ENCODE measurements around the gene OGFOD3.

Gene OGFOD3

DNA sequence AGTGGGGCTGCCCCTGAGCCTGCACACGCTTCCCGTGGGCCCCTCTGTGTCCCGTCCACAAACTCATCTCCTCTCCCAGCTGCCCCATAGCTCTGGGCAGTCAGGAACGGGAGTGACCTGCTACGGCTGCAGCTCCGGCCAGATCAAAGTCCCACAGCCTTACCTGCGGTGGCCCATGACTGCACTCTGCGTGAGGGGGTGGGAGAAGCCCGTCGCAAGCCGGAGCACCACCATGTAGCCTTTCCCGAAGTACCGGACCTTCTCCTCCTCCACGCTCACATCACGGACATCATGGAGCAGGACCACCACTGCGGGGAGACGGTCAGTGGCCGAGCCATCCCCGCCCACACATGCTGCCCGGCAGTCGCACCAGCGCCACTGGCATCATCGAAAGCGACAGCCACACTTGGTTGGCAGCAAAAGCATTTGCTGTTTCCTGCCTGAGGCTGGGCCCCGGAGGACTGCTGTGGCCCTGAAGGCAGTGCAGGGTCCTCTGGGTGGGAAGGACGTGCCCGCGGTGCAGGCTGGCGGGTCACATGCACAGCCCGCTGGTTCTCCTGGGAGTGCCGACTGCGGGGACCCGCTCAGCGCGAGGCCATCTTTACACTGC is 26.0 kb upstream of the OGFOD3 start:
- DNase-seq (ENCODE audit: extremely low spot score) = no peak
- CTCF ChIA-PET = no interaction called here
- TF ChIP-seq FOXA1 (IDR thresholded peaks at IDR 0.05) (no peak), FOXK2 (IDR thresholded peaks at IDR 0.05) (no peak), ELF4 (IDR thresholded peaks at IDR 0.05) (no peak), CTBP1 (IDR thresholded peaks at IDR 0.05; ENCODE audit: borderline replicate concordance) (no peak), HDGF (IDR thresholded peaks at IDR 0.05; ENCODE audit: borderline replicate concordance) (no peak), SUZ12 (IDR thresholded peaks at IDR 0.05) (no peak), L3MBTL2 (conservative IDR thresholded peaks at IDR 0.05) (no peak), ZNF384 (IDR thresholded peaks at IDR 0.05) (no peak), NFRKB (IDR thresholded peaks at IDR 0.05) (no peak), FOXM1 (IDR thresholded peaks at IDR 0.05; ENCODE audit: borderline replicate concordance) (no peak), SP1 (IDR thresholded peaks at IDR 0.05) (no peak), BHLHE40 (IDR thresholded peaks at IDR 0.05; ENCODE audit: borderline replicate concordance) (no peak), TARDBP (IDR thresholded peaks at IDR 0.05) (no peak)
- TF ChIP-seq, protein P1, sequence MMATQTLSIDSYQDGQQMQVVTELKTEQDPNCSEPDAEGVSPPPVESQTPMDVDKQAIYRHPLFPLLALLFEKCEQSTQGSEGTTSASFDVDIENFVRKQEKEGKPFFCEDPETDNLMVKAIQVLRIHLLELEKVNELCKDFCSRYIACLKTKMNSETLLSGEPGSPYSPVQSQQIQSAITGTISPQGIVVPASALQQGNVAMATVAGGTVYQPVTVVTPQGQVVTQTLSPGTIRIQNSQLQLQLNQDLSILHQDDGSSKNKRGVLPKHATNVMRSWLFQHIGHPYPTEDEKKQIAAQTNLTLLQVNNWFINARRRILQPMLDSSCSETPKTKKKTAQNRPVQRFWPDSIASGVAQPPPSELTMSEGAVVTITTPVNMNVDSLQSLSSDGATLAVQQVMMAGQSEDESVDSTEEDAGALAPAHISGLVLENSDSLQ (IDR thresholded peaks at IDR 0.05) = no peak
- POLR2A ChIA-PET = no interaction called here

DNA sequence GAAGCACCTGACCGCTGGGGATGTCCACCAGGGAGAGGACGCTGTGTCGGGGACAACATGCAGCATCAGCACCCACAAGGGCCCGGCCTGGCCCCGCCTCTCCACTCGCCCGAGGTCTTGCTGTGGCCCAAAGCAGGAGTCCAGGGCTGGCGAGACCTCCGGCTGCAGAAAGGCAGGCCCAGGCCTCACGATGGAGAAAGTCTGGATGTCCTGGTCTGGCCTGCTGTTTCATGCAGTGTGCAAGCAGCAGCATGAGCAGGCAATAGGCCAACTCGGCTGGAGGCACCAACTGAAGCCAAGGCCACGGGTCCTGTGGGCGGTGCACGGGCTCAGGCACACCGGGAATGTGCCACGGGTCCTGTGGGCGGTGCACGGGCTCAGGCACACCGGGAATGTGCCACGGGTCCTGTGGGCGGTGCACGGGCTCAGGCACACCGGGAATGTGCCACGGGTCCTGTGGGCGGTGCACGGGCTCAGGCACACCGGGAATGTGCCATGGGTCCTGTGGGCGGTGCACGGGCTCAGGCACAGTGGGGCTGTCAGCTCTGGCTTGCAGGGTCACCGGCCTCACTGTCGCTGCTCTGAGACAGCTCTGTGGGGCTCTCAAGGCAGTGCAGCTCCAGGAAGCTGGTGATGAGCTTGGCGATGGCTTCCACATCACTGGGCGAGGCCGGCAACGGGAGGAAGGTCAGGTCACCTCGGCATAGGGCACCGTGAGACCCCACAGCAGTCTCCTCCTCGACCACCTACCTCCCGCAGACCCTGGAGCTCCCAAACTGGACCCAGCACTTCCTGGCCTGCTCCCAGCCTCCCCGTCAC is 25.3 kb upstream of the OGFOD3 start:
- DNase-seq (ENCODE audit: extremely low spot score) = no peak
- ChIA-PET CTCF (no interaction called here), POLR2A (no interaction called here)
- TF ChIP-seq HDGF (IDR thresholded peaks at IDR 0.05; ENCODE audit: borderline replicate concordance) (no peak), FOXA1 (IDR thresholded peaks at IDR 0.05) (no peak), L3MBTL2 (conservative IDR thresholded peaks at IDR 0.05) (no peak), SP1 (IDR thresholded peaks at IDR 0.05) (no peak), ARNT (IDR thresholded peaks at IDR 0.05) (no peak), ZNF384 (IDR thresholded peaks at IDR 0.05) (no peak), TARDBP (IDR thresholded peaks at IDR 0.05) (no peak), SUZ12 (IDR thresholded peaks at IDR 0.05) (no peak), CTBP1 (IDR thresholded peaks at IDR 0.05; ENCODE audit: borderline replicate concordance) (no peak), ELF4 (IDR thresholded peaks at IDR 0.05) (no peak), NFRKB (IDR thresholded peaks at IDR 0.05) (no peak), FOXK2 (IDR thresholded peaks at IDR 0.05) (no peak)

DNA sequence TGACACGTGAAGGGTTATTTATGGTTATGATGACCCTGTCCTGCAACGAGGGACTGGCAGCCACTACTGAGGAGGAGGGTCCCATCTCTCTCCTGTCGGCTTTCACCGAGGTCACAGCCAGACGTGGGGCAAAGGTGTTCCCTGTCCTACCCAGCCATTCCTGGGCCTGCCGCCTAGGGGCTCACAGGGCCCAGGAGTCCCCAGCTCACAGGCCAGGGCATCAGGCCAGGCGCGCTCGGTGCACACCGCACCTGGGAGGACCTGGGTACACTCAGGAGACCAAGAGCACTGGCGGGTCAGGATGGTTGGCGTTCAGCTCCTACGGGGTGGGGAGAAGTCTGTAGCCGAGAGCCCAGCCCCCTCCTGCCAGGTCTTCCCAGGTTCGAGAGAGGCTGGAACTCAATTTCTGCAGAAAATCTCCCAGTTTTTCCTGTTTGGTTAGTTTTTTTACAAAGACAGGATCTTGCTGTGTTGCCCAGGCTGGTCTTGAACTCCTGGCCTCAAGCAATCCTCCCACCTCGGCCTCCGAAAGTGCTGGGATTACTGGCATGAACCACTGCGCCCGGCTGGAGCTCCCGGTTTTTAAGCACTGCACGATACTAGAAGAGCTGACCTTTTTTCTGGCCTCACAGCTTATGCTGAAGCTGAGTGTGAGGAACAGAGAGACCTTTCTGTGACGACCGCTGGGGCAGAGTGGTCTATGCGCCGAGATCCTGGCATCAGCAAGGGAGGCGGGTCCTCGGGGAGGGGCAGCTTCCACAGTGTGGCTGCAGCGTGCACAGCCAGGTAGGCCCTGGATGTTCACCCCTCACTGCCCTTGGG is 24.5 kb upstream of the OGFOD3 start:
- ChIA-PET POLR2A (no interaction called here), CTCF (no interaction called here)
- no peak for TF ChIP-seq NFRKB (IDR thresholded peaks at IDR 0.05)
- TF ChIP-seq BHLHE40 (IDR thresholded peaks at IDR 0.05; ENCODE audit: borderline replicate concordance) = no peak
- TF ChIP-seq, protein P1 (IDR thresholded peaks at IDR 0.05) = no peak
- TF ChIP-seq ELF4 (IDR thresholded peaks at IDR 0.05) = no peak
- DNase-seq (ENCODE audit: extremely low spot score) = no peak

DNA sequence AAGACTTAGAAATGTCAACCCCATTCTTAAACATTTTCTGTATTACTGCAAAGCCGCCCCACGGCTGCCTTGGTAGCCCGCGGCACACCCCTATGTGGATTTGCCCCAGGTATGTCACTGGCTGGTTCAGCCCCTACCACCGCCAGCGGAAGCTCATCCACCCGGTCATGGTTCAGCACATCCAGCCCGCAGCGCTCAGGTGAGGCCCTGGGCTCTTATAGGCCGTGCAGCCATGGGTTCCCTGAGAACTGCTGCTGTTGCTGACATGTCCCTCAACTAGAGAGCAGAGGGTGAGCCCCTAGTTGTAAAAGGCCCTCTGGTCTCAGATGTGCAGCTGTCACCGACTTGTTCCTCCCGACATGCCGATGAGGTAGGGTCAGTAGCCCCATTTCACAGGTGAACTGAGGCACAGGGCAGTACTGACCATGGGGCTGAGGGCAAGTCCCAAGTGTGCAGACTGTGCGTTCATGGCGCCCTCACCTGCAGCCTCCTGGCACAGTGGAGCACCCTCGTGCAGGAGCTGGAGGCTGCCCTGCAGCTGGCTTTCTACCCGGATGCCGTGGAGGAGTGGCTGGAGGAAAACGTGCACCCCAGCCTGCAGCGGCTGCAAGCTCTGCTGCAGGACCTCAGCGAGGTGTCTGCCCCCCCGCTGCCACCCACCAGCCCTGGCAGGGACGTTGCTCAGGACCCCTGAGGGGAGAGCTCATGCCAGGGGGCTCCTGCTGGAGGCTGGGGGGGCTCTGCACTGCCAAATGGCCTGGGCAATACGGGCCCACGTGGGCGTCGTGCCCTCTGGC is 23.5 kb upstream of the OGFOD3 start:
- TF ChIP-seq TARDBP (IDR thresholded peaks at IDR 0.05) = no peak
- no peak for TF ChIP-seq SUZ12 (IDR thresholded peaks at IDR 0.05)
- ChIA-PET POLR2A (no interaction called here), CTCF (no interaction called here)
- no peak for DNase-seq (ENCODE audit: extremely low spot score)

DNA sequence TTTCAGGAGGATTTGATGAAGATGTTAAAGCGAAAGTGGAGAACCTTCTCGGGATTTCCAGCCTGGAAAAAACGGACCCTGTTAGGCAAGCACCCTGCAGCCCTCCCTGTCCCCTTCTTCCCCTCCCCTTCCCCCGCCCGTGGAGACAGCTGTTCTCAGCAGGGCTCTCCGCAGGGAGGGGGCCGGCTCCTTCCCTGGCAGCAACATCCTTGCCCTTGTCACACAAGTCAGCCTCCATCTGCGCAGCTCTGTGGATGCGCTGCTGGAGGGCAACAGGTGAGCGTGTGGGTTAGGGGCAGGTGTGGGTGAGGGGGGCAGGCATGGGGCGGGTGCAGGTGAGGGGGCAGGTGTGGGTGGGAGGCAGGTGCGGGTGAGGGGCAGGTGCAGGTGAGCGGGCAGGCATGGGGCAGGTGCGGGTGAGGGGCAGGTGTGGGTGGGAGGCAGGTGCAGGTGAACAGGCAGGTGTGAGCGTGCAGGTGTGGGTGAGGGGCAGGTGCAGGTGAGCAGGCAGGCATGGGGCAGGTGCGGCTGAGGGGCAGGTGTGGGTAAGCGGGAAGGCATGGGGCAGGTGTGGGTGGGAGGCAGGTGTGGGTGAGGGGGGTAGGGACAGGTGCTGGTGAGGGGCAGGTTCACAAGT is 22.7 kb upstream of the OGFOD3 start:
- TF ChIP-seq LEF1 (IDR thresholded peaks at IDR 0.05; ENCODE audit: borderline replicate concordance) (no peak), FOXK2 (IDR thresholded peaks at IDR 0.05) (no peak), ARNT (IDR thresholded peaks at IDR 0.05) (no peak), SP1 (IDR thresholded peaks at IDR 0.05) (no peak), FOXM1 (IDR thresholded peaks at IDR 0.05; ENCODE audit: borderline replicate concordance) (no peak), CTBP1 (IDR thresholded peaks at IDR 0.05; ENCODE audit: borderline replicate concordance) (no peak), SUZ12 (IDR thresholded peaks at IDR 0.05) (no peak), TARDBP (IDR thresholded peaks at IDR 0.05) (no peak), HDGF (IDR thresholded peaks at IDR 0.05; ENCODE audit: borderline replicate concordance) (no peak), ELF4 (IDR thresholded peaks at IDR 0.05) (no peak), BHLHE40 (IDR thresholded peaks at IDR 0.05; ENCODE audit: borderline replicate concordance) (no peak), NFRKB (IDR thresholded peaks at IDR 0.05) (no peak), L3MBTL2 (conservative IDR thresholded peaks at IDR 0.05) (no peak), ZNF384 (IDR thresholded peaks at IDR 0.05) (no peak), FOXA1 (IDR thresholded peaks at IDR 0.05) (no peak)
- TF ChIP-seq, protein P1 (IDR thresholded peaks at IDR 0.05) = no peak
- CTCF ChIA-PET = no interaction called here
- DNase-seq (ENCODE audit: extremely low spot score) = no peak
- POLR2A ChIA-PET = no interaction called here
